Muscle of arm (tissue), 12 donors: ENCODE results near the gene NADSYN1. TPM values are rescaled to one million over a fixed set of nuclear protein-coding genes. Genes with fewer than 3 reads are reported as not detected.

Experiments used
- DNase-seq: peaks from one replicate; pipeline ENCODE4 v3.0.0-alpha.2; 2013
- polyA plus RNA-seq, 12 donors: library from polyadenylated mRNA; unstranded; fragments of 120-200 nt; gene quantifications; one replicate each; pipeline ENCODE4 v1.2.1, GENCODE V29; 2013; ENCODE audit not compliant: insufficient read length in 12 of 12

NADSYN1 gene
- polyA plus RNA-seq, 12 donors = 16.0 to 63.6 (median 23.0) TPM; not detected in 1

DNA sequence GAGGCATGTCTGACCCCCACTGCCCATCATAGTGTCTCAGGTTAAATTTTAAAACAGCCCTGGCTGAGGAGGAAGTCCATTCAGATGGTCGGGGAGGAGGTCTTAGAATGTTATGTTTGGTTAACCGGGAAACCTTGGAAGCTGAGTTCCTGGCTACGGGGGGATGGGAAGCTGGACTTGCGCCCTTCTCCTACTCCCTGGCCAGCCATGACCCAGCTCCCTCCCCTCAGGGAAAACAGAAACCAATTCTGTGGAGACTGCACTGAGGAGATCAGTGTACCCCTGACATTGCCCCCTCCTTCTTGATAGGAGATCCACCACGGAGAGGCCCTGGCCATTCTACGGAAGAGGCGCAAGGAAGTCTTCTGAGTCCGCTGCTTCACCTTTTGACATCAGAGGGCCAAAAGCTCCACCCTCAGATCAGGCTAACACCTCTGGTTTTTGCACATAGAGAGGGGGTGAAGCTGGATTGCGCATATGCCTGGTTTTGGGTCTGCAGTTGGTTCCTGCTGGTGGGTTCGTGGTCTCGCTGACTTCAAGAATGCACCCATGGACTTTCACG lies 92.5 kb downstream of the NADSYN1 start:
- DNase-seq = no peak

DNA sequence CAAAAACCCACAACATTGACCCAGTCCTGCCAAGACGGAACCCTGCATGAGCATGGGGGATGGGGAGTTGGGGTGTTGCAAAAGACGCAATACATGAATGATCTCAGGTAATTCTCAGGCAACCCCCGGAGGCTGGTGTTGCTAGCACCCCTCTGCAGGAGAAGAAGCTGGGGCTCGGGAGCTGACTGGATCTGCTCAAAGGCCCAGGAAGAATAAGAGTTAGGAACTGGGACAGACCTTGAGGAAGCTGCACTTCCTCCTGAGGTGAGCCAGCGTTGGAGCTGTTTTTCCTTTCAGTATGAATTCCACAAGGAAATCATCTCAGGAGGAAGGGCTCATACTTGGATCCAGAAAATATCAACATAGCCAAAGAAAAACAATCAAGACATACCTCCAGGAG lies 95.1 kb downstream of the NADSYN1 start, which contains the start of gene KRTAP5-9:
Gene KRTAP5-9 (plus strand): TSS at position 301 of the 400 bp plus-strand sequence. CDS start 238 bp downstream, outside the sequence.
- DNase-seq = no peak

DNA sequence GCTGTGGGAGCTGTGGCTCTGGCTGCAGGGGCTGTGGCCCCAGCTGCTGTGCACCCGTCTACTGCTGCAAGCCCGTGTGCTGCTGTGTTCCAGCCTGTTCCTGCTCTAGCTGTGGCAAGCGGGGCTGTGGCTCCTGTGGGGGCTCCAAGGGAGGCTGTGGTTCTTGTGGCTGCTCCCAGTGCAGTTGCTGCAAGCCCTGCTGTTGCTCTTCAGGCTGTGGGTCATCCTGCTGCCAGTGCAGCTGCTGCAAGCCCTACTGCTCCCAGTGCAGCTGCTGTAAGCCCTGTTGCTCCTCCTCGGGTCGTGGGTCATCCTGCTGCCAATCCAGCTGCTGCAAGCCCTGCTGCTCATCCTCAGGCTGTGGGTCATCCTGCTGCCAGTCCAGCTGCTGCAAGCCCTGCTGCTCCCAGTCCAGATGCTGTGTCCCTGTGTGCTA lies 95.7 kb downstream of the NADSYN1 start:
- no peak for DNase-seq

Other genes starting within 250 kb of the NADSYN1 start
- gene SHANK2, start 200.6 kb upstream of the NADSYN1 start, polyA plus RNA-seq = 10 to 100 TPM in 1 of 12 donors, 1 to 10 TPM in 9, under 1 TPM in 1, not detected in 1; 0.56 to 10.1 (median 1.5) TPM
- 10 to 100 TPM in 9 of 12 donors, 1 to 10 TPM in 2, not detected in 1; 9.5 to 36.8 (median 12.8) TPM for gene DHCR7, start 4.8 kb upstream of the NADSYN1 start, polyA plus RNA-seq
- under 1 TPM in 3 of 12 donors, not detected in 9; 0.12 to 0.19 (median 0.19) TPM for gene KRTAP5-7, start 74.1 kb downstream of the NADSYN1 start, polyA plus RNA-seq
- under 1 TPM in 1 of 12 donors, not detected in 11; 0.16 TPM for gene KRTAP5-8, start 84.8 kb downstream of the NADSYN1 start, polyA plus RNA-seq
- gene KRTAP5-9, start 95.2 kb downstream of the NADSYN1 start, polyA plus RNA-seq = under 1 TPM in 3 of 12 donors, not detected in 9; 0.19 to 0.34 (median 0.19) TPM
- gene KRTAP5-10, start 112.4 kb downstream of the NADSYN1 start, polyA plus RNA-seq = not detected
- gene KRTAP5-11, start 129.7 kb downstream of the NADSYN1 start, polyA plus RNA-seq = not detected